GM18498 (cell line): ENCODE data around the gene LAMTOR2.

Source experiments
- ATAC-seq: cut with Tn5 transposase; IDR thresholded peaks from one replicate; pipeline ENCODE4 v1.9.1; 2021; ENCODE audit warnings: mild to moderate bottlenecking, moderate library complexity; ENCODE audit not compliant: unreplicated experiment

The LAMTOR2 gene

GRCh38 chr1:156074661-156075060 lies 20.1 kb downstream of the LAMTOR2 start:
- no peak for ATAC-seq

- no peak for ATAC-seq
These were observed 20.6 kb downstream of the LAMTOR2 start for GRCh38 chr1:156075162-156075561.

GRCh38 chr1:156075775-156076204 lies 21.2 kb downstream of the LAMTOR2 start:
- no peak for ATAC-seq

GRCh38 chr1:156076609-156077429 lies 22.2 kb downstream of the LAMTOR2 start:
- ATAC-seq, result peak; percentile 48

- ATAC-seq, result no peak
These were observed 22.8 kb downstream of the LAMTOR2 start for GRCh38 chr1:156077430-156077760.

- no peak for ATAC-seq
These were observed 24.1 kb downstream of the LAMTOR2 start for GRCh38 chr1:156078728-156079127.

- no peak for ATAC-seq
These were observed 25.2 kb downstream of the LAMTOR2 start for GRCh38 chr1:156079762-156080161.

- ATAC-seq, result no peak
These were observed 25.8 kb downstream of the LAMTOR2 start for GRCh38 chr1:156080241-156080862.

- ATAC-seq, result no peak
These were observed 26.2 kb downstream of the LAMTOR2 start for GRCh38 chr1:156080863-156081179.

GRCh38 chr1:156081180-156081916 lies 26.8 kb downstream of the LAMTOR2 start:
- ATAC-seq, result no peak

GRCh38 chr1:156081917-156082308 lies 27.3 kb downstream of the LAMTOR2 start:
- ATAC-seq, result no peak

- ATAC-seq, result peak; percentile 55
These were observed 27.9 kb downstream of the LAMTOR2 start, which contains the start of gene MEX3A for GRCh38 chr1:156082309-156083091. Gene MEX3A (minus strand): TSS chr1:156082465. CDS start chr1:156081998, 467 bp downstream.

- ATAC-seq, result no peak
These were observed 29.5 kb downstream of the LAMTOR2 start for GRCh38 chr1:156083800-156084790.

- ATAC-seq, result no peak
These were observed 31.7 kb downstream of the LAMTOR2 start for GRCh38 chr1:156086256-156086662.

GRCh38 chr1:156089704-156090103 lies 35.1 kb downstream of the LAMTOR2 start:
- ATAC-seq, result no peak

GRCh38 chr1:156090138-156090839 lies 35.7 kb downstream of the LAMTOR2 start:
- ATAC-seq, result peak; percentile 17

- ATAC-seq, result peak; percentile 64
These were observed 36.2 kb downstream of the LAMTOR2 start for GRCh38 chr1:156090840-156091188.

GRCh38 chr1:156091610-156092009 lies 37.0 kb downstream of the LAMTOR2 start:
- no peak for ATAC-seq

- ATAC-seq, result no peak
These were observed 41.4 kb downstream of the LAMTOR2 start for GRCh38 chr1:156095906-156096508.
